ENCODE results near the gene LCA5L. TPM values are rescaled to one million over a fixed set of nuclear protein-coding genes. Genes with fewer than 3 reads are reported as not detected.

Gene LCA5L
- total and polyA plus RNA-seq, 10 of the 15 experiments (the other 5 are each of a cell fraction or from before 2014, with no cell fraction given) = 0.18 to 0.55 (median 0.27) TPM; not detected in 2

GRCh38 chr21:39359382-39359781 is 86.2 kb downstream of the LCA5L start (continued):
- TF ChIP-seq E2F8 (IDR thresholded peaks at IDR 0.05; ENCODE audit: low read depth, partially characterized antibody) = no peak

Small RNA genes lying within 50 kb of the gene (microRNA-seq; reads per million reads assigned to microRNA genes)
- gene MIR6508 = not detected

Small RNA genes lying within 50 kb of the gene (small RNA-seq; reads per million reads assigned to genes)
- not detected for gene MIR6508

Other genes starting within 250 kb of the LCA5L start
- gene BRWD1, start 132.1 kb downstream of the LCA5L start, total RNA-seq (2014; rRNA removed) = 12.7 and 14.4 TPM in 2 replicates
- gene BRWD1, start 132.1 kb downstream of the LCA5L start, total RNA-seq (2014; rRNA removed; fragmentation: Illumina TruSeq; extraction: Trizol) = 16.9 and 19.5 TPM in 2 replicates
- gene BRWD1, start 132.1 kb downstream of the LCA5L start, total RNA-seq (2021) = 14.5 and 14.7 TPM in 2 replicates
- gene BRWD1, start 132.1 kb downstream of the LCA5L start, polyA plus RNA-seq (2011; rRNA removed) = 19.0 and 28.3 TPM in 2 replicates
- 7.9 and 10.9 TPM in 2 replicates for gene BRWD1, start 132.1 kb downstream of the LCA5L start, polyA plus RNA-seq (2014; fragmentation: Illumina TruSeq; extraction: Trizol)
- gene BRWD1, start 132.1 kb downstream of the LCA5L start, polyA plus RNA-seq (2014; fragmentation: Nextera tagmentation; extraction: Ambion mirVana) = 1 to 10 TPM; 3.1 to 3.4 TPM
- gene BRWD1, start 132.1 kb downstream of the LCA5L start, polyA plus RNA-seq (2014; rRNA removed) = 6.6 and 7.1 TPM in 2 replicates
- 10 to 100 TPM; 14.4 to 15.2 TPM for gene BRWD1, start 132.1 kb downstream of the LCA5L start, polyA plus RNA-seq (2016; fragmentation: Nextera tagmentation; extraction: Ambion mirVana)
- gene HMGN1, start 96.7 kb downstream of the LCA5L start, total RNA-seq (2014; rRNA removed) = 291 and 361 TPM in 2 replicates
- 387 and 399 TPM in 2 replicates for gene HMGN1, start 96.7 kb downstream of the LCA5L start, total RNA-seq (2014; rRNA removed; fragmentation: Illumina TruSeq; extraction: Trizol)
- 402 and 405 TPM in 2 replicates for gene HMGN1, start 96.7 kb downstream of the LCA5L start, total RNA-seq (2021)
- 405 and 664 TPM in 2 replicates for gene HMGN1, start 96.7 kb downstream of the LCA5L start, polyA plus RNA-seq (2011; rRNA removed)
- gene HMGN1, start 96.7 kb downstream of the LCA5L start, polyA plus RNA-seq (2014; fragmentation: Illumina TruSeq; extraction: Trizol) = 394 and 537 TPM in 2 replicates
- gene HMGN1, start 96.7 kb downstream of the LCA5L start, polyA plus RNA-seq (2014; fragmentation: Nextera tagmentation; extraction: Ambion mirVana) = 100 to 1,000 TPM; 120 to 352 TPM
- 338 and 391 TPM in 2 replicates for gene HMGN1, start 96.7 kb downstream of the LCA5L start, polyA plus RNA-seq (2014; rRNA removed)
- 100 to 1,000 TPM; 734 to 798 TPM for gene HMGN1, start 96.7 kb downstream of the LCA5L start, polyA plus RNA-seq (2016; fragmentation: Nextera tagmentation; extraction: Ambion mirVana)
- 0.45 and 0.54 TPM in 2 replicates for gene SH3BGR, start 6.2 kb upstream of the LCA5L start, total RNA-seq (2014; rRNA removed)
- gene SH3BGR, start 6.2 kb upstream of the LCA5L start, total RNA-seq (2014; rRNA removed; fragmentation: Illumina TruSeq; extraction: Trizol) = 0.97 and 1.6 TPM in 2 replicates
- gene SH3BGR, start 6.2 kb upstream of the LCA5L start, total RNA-seq (2021) = 0.97 and 1.2 TPM in 2 replicates
- 1.6 and 2.7 TPM in 2 replicates for gene SH3BGR, start 6.2 kb upstream of the LCA5L start, polyA plus RNA-seq (2011; rRNA removed)
- 1.7 and 3.0 TPM in 2 replicates for gene SH3BGR, start 6.2 kb upstream of the LCA5L start, polyA plus RNA-seq (2014; fragmentation: Illumina TruSeq; extraction: Trizol)
- 1 to 10 TPM; 1.0 to 1.7 TPM for gene SH3BGR, start 6.2 kb upstream of the LCA5L start, polyA plus RNA-seq (2014; fragmentation: Nextera tagmentation; extraction: Ambion mirVana)
- gene SH3BGR, start 6.2 kb upstream of the LCA5L start, polyA plus RNA-seq (2014; rRNA removed) = 0.32 and 2.3 TPM in 2 replicates
- gene SH3BGR, start 6.2 kb upstream of the LCA5L start, polyA plus RNA-seq (2016; fragmentation: Nextera tagmentation; extraction: Ambion mirVana) = 1 to 10 TPM; 3.5 TPM
- gene B3GALT5, start 167.2 kb upstream of the LCA5L start, total RNA-seq (2014; rRNA removed) = not detected in 2 replicates
- not detected in 2 replicates for gene B3GALT5, start 167.2 kb upstream of the LCA5L start, total RNA-seq (2014; rRNA removed; fragmentation: Illumina TruSeq; extraction: Trizol)
- gene B3GALT5, start 167.2 kb upstream of the LCA5L start, total RNA-seq (2021) = 0.03 and 0.08 TPM in 2 replicates
- gene B3GALT5, start 167.2 kb upstream of the LCA5L start, polyA plus RNA-seq (2011; rRNA removed) = 0.04 TPM in 1 of 2 replicates, not detected in the other
- gene B3GALT5, start 167.2 kb upstream of the LCA5L start, polyA plus RNA-seq (2014; fragmentation: Illumina TruSeq; extraction: Trizol) = not detected in 2 replicates
- not detected for gene B3GALT5, start 167.2 kb upstream of the LCA5L start, polyA plus RNA-seq (2014; fragmentation: Nextera tagmentation; extraction: Ambion mirVana)
- not detected in 2 replicates for gene B3GALT5, start 167.2 kb upstream of the LCA5L start, polyA plus RNA-seq (2014; rRNA removed)
- gene B3GALT5, start 167.2 kb upstream of the LCA5L start, polyA plus RNA-seq (2016; fragmentation: Nextera tagmentation; extraction: Ambion mirVana) = not detected

Data from GM12878 (cell line).